Pulmonary artery endothelial cell (primary cell): ENCODE results near the gene ENTHD1. TPM values are rescaled to one million over a fixed set of nuclear protein-coding genes. Genes with fewer than 3 reads are reported as not detected.

Source experiments
- DNase-seq: peaks from one replicate; pipeline ENCODE4 v3.0.0-alpha.2; 2011; ENCODE audit warnings: low read depth, low spot score
- total RNA-seq: library from RNA; depleted of rRNA; stranded (reverse); fragments of >200 nt; gene quantifications from 2 replicates; pipeline ENCODE4 v1.2.3, GENCODE V29; 2014

Gene ENTHD1, protein sequence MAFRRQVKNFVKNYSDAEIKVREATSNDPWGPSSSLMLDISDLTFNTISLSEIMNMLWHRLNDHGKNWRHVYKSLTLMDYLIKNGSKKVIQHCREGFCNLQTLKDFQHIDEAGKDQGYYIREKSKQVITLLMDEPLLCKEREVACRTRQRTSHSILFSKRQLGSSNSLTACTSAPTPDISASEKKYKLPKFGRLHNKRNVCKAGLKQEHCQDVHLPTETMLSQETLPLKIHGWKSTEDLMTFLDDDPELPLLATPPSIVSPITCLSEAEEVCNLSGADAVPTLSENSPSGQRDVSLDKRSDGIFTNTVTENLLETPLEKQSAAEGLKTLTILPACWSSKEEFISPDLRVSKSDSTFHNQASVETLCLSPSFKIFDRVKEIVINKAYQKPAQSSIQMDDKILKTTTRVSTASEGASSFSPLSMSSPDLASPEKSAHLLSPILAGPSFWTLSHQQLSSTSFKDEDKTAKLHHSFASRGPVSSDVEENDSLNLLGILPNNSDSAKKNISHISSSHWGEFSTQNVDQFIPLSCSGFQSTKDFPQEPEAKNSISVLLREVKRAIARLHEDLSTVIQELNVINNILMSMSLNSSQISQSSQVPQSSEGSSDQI
- total RNA-seq, result not detected in 2 replicates

DNA sequence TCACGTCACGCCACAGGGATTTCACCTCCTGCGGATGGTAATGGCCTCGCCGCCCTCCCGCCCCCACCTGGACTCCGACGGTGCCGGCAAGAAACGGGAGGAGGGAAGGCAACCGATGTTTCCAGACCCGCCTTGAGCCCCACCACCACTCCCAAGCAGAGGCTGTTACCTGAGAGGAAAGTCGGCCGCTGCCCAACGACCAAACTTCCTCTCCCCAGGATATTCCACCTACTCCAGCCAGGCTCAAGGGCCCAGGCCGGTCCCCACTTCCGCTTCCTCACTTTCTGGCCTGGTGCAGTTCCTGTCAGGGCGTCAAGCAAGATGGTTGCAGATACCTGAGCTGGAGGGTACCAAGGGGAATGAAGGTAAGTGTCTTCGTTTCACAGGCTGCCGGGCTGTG is at the start of gene ENTHD1:
ENTHD1 (minus strand) TSS at position 235 of the 400 bp plus-strand sequence. CDS start 6,012 bp downstream, outside the sequence.
- no peak for DNase-seq

DNA sequence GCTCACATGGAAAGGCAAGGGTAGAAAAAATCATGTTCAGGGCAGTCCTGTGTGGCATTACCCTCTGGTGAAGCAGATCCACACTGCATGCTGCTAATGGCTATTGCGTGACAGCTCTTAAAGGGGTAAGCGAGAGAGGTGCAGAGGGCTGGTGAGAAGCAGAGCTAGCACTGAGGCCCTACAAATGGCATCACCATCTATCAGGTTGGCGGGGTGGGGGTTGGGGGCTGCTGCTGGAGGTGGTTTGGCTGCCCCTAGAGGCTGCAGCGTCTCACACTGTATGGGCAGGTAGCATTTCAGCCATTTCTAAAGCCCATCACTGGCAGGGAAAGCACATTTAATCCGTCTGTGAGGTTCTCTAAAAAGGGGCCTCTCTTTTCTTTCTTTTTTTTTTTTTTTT is 49.8 kb upstream of the ENTHD1 start:
- no peak for DNase-seq

DNA sequence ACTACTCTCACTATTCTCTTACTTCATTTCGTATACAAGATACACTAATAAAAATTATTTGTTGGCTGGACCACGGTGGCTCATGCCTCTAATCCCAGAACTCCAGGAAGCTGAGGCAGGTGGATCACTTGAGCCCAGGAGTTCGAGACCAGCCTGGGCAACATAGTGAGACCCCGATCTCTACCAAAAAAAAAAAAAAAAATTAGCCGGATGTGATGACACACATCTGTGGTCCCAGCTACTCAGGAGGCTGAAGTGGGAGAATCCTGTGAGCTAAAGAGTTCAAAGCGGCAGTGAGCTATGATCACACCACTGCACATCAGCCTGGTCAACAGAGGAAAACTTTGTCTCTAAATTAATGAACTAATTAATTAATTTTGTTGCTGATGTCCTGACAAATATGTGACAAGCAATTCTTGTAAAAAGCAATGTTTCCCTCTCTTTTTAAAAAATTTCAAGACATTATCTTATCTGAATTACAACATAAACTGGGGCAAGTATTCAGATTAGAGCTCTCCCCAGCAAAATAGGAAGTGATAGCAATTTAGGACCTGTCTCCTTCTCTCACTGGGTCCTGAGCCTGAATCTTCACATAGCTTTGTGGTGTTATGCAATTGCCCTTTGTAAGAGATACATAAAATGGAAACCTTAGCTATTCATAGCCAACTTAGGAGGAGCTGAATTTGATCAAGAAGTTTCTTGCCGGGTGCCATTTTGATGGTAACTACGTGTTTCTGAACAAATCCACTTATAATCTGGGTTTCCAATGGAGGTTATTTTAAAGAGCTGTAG is 49.1 kb upstream of the ENTHD1 start:
- DNase-seq, result no peak

DNA sequence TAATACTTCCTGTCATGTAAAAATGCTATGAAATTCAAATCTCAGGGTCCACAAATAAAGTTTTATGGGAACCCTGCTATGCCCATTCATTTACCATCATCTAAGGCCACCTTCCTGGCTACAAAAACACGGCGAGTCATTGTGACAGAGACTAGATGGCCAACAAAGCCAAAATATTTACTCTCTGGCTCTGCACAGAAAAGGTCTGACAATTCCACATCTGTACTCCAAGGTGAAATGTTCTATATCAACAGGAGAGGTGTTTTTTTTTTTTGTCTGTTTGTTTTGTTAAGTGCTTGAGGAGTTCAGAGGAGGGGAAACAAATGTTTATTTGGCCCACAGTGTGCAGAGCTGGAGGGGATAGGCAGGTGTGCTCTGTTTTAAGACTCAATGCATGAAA is 48.0 kb upstream of the ENTHD1 start:
- DNase-seq, result no peak

DNA sequence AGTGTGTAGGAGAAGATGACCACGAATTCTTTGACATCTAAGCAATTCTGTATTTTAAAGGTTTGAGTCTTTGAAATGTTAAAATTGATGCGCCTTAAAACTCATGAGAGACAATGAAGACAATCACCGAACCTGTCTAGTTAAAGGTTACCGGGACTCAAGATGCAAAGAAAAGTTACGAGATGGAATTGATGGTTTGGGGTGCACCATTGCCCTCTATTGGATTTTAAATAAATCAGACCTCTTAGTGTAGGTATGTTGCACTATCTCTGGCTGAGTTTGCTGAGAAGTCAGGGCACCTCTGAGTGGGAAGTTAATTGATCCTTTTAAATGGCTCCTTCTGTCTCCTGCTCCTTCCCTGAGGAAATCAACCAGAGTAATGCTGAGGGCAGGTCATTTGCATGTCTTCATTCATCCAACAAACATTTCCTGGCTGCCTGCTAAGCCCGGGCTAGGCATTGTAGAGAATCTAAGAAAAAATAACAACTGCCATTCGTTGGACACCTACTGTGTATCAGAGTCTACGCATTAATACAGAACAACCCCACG is 47.3 kb upstream of the ENTHD1 start:
- no peak for DNase-seq

DNA sequence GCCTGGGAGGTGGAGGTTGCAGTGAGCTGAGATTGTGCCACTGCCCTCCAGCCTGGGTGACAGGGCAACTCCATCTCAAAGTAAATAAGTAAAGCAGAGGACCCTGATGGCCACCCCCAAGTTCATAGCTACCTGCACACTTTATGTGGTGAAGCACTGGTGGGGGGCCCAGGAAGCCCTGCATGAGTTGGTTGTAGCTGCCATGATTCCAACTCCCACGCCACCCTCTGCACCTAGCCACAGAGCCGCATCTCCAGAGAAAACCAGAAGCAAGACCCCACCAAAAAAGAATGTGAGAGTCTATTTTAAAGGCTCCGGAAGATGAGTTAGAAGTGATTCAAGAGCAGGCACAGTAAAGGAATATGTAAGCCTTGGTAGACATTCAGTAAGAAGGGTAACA is 46.3 kb upstream of the ENTHD1 start:
- no peak for DNase-seq

DNA sequence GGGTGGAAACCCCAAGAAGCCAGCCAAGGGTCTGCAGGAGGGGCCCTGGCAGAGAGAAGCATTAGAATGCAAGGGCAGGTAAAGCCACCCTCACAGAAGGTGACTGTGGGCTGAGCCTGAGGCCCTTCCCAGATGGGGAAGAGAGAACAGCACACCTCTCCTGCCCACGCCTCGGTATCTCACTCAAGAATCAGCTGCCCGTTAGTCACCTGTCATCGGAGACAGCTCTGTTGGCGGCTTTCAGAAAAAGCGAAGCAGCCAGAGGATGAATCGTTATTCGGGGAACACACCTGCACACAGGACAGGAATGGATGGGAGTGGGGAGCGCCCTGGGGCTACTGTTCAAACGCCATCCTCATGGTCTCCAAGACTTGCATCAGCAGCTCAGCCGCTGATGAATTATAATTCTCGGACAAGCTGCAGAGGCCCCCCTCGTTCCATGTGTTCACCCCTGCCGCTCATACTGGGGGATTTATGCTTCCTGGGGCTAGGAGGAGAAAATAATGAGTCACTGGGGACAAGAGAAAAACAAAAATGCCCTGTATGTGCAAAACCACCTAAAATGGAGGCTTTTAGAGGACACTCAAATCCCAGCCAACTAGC is 45.0 kb upstream of the ENTHD1 start:
- DNase-seq, result no peak

DNA sequence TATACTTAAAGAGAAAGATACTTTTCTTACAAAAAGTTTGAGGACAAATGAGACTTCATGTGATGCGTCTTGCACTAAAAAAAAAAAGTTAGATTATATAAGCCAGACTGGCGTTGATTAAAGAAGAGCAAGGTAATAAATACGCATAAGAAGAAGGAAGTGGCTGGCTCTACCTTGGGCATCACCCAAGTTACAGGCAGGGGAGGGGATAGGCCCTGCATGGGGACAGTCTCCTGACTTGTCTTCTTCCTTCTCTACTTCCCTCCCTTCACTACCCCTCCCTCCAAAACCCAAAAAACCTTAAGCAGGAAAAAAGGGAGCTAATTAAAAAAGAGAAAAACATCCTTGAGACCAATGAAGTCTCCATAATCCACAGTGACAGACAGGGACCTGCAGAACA is 44.3 kb upstream of the ENTHD1 start:
- no peak for DNase-seq

DNA sequence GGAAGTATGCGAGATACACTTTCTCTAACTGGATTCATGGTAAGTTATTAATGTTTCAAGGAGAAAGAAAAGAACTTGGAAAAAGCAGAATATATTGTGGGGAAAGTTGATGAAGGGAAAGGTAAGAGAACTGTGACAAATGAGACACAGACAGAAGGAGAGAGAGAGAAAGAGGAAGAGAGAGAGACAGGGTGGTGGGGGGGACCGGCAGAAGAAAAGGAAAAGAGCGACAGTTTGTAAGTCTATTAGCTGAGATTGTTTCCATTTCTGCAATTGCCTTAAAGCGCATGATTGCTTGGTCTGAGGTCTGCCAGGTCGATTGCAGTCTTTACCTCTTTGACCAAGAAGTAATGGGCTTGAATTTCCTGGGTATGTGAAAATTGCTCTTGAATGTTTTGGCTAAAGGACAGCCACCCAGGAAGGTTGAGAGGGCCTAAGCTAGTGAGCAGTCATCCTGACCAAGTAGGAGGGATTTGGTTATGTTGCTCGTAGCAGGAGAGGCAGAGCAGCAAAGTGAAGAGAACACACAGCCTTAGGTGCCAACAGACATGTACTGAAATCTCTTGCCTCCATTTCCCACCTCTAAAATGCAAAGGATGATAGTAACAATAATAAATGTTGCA is 43.1 kb upstream of the ENTHD1 start:
- DNase-seq, result no peak

DNA sequence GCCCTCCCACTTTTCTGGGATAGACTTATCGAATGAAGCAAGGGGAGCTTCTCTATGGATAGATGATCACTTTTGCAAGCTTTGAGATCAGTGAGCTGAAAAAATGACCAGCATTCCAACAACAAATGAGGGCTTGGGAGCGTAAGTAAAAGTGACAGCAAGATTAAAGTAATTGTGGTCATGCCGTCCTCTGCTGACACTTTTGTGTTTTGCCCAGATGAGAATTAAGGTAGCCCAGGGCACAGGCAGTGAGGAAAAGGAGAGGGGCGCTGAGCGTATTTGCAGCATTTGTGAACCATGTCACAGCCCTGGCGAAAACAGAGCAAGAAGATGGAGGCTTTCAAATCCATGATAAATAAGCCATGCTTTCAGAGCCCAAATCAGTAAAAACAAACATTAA is 42.1 kb upstream of the ENTHD1 start:
- no peak for DNase-seq

DNA sequence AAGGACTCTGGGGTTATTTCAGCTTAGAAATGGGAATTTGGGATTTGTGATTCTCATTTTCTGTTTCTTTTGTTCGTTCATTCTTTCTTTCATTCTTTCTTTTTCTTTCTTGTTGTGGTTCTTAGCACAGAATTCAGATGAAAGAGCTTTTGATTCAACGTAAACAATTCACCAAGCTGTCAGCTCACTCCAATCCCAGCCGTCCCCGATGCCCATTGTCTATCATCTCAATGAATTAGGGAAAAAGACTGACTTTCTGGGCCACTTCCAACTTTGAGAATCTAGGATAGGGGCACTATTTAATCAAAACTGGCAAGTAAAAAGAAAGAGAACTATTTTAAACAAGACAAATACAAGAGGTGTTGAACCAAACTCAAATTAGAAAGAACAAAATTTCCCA is 41.6 kb upstream of the ENTHD1 start:
- no peak for DNase-seq

DNA sequence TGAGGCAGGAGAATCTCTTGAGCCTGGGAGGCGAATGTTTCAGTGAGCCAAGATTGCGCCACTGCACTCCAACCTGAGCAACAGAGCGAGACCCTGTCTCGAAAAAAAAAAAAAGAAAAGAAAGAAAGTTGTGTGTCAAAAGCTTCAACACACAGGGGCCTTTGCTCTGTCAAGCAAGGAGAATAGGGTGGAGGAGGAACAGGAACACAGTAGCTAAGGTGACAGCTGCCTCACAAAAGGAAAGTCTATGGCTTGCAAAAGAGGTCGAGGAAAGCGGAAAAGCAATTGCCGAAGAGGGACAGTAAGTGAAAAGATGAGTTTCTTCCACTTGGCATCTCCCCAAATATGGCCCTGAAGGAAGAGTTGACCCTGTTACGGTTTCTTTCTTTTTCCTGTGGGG is 40.2 kb upstream of the ENTHD1 start:
- DNase-seq, result no peak

DNA sequence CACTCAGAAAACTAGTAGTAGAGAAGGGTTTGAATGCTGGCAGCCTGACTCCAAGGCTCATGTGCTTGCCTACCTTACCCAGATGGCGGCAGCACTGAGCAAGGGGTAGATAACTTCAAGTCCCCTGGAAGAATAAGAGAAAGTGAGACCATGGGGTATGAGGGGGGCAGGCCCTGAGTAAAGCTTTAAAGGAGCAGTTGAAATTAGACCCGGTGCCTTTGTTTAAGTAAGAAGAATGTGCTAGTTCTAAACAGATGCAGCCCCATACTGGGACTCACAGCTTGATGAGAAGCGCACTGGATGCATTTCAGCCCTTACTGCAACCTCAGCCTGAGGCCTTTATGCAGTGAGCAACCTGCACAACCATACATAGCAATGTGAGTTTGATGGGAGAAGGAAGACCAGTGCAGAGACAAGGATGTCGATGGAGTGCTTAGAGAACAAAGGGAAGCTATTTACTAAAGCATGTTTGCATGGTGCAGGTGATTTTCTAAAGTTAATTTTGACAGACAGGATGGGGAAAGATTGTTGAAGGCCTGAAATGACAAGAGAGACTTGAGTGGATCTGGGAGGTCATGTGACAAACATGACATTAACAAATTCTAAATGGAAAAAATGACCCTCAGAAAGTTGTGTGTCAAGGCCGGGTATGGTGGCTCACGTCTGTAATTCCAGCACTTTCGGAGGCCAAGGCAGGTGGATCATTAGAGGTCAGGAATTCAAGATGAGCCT is 39.5 kb upstream of the ENTHD1 start:
- DNase-seq, result no peak

DNA sequence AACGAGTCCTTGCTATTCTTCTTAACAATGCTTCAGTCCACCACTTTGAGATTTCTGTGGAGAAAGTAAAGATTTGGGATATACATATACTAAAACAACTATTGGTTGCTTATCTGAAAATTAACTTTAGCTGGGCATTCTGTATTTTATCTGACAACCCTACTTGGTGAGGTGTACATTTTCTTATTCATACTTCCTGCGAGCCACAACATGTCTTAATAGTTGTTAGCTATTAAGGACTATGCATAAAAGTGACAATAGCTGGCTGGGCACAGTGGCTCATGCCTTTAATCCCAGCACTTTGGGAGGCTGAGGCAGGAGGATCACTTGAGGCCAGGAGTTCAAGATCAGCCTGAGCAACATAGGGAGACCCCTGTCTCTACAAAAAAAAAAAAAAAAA is 38.6 kb upstream of the ENTHD1 start:
- DNase-seq, result no peak

DNA sequence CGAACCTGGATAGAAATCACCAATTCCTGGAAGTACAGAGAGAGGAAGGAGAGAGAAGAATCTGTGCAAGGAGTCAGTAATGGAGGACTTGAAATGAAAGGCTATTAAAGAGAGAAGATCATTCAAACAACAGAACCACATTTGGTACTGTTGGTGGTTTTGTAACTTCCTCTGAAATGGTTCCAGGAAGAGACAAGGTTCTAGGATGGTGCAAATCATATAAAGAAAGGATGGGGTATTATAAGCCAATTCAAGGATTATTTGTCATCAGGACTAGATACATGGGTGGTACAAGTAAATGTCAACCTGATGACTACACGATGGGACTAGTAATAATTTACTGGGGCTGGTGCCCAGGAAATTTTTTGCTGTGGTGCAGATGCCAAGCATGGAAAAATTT is 37.7 kb upstream of the ENTHD1 start:
- DNase-seq, result no peak

DNA sequence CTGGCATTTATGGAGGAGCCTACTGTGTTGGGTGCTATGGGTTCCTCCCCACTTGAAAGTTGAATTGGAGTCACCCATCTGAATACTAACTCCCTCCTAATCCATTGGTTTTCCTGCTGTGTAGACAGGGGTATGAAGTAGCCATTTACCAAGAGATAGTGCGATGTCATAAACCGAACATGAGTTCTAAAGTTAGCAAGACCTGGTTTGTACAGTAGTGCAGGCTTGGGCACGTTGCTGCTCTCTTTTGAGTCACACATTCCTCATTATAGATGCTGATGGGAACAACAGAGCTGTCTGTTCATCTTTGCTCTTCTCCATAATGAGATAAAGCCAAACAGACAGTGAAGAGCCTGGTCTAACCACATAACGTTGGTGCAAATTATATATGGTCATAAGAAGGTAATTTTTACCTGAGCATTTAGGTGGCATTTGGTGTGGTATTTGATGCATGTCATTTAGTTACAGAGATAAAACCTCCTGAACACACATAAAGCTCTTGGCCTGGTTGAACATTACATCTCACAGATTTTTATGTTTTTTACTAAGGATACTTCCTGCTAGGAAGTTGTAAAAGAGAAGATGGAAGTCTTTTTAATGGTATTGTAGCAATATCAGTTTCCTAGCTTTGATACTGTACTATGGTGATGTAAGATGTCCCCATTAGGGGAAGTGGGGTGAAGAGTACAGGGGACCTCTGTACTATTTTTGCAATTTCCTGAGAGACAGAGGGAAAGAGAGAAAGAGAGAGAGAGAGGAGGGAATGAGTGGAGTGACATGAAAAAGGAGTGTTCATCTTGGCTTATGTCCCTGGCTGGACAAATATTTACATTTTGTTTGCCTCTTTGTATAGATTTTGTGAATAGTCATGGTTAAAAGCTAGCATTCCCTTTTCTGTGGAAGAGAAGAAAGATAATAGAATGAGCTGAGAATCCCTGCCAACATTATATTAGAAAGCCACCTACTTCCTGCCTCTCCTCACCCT is 35.3 kb upstream of the ENTHD1 start:
- DNase-seq, result no peak

DNA sequence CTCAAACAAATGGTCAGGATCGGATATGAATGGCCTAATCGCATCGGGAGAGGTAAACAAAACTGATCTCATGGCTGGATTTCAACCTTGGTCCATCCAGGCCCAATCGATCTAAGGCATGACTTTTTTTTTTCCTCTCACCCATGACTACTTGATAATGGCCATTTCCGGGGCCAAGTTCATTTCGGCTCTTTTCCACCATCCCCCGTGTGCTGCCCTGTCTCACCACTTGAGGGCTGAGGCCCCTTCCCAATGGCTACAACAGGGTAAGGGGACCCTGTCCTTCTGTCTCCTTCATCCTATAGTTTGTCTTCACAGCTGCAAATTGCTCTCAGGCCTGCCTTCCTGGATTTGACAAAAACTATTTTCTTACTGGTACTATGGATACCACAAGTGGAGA is 34.0 kb upstream of the ENTHD1 start:
- no peak for DNase-seq

DNA sequence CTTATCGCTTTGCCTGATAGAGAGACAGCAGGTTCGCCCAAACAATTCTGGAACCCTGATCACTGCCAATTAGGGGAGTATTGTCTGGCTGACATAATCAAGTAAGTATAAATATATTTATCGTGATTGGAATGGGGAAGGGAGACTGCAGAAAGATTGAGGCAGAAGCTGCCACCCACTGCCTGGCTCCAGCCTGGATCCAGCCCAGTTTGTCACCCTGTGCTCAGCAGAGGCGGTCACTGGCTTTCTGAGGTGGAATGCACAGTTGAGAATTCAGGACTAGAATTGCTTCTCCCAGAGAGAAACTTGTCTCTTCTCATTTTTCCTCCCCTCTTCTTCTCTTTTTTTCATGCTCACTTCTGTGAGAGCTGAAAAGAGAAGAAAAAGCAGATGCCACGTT is 33.2 kb upstream of the ENTHD1 start:
- no peak for DNase-seq

DNA sequence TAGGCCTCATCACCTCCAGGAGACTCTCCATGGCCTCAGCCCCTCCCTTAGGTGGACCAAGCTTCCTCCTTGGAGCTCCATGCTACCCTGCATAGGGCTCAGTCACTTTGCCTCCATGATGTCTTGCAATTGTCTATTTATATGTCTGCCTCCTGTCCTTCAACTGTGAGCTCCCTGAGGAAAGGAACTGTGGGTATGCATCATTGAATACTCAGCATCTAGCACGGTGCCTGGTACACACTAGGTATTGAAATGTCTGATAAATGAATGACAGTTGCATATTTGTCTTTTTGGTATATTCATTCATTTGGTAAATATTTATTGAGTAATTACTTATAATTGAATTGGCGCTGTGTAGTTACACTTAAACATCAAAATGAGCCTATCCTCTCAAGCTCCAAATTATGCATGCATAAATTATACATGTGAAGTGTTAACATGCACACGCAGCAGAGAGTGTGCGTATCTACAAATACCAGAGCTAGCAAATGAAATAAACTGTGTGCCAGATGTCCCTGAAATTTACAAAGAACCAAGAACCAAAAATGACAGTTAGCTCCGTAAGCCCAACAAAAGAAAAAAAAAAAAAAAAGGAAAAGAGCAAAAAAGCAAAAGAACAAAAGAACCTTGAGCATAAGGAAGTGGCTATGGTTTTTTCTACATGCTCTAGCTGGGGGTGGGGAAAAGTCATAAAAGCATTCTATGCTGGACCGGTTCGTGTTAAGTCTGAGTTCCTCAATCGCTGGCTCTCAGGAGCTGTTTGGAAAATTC is 32.5 kb upstream of the ENTHD1 start:
- no peak for DNase-seq
